Osteoblast (primary cell): ENCODE data around the gene CACNA2D1. TPM values are rescaled to one million over a fixed set of nuclear protein-coding genes. Genes with fewer than 3 reads are reported as not detected.
A peak's percentile ranks its signal among the peaks of the same experiment; 100 is the strongest.

Source experiments
- DNase-seq: peaks from one replicate; pipeline ENCODE4 v3.0.0; 2011; ENCODE audit warnings: low spot score, mixed read lengths; ENCODE audit not compliant: insufficient read length; ENCODE audit errors: missing footprints
- H2AFZ ChIP-seq: 2 replicates; pipeline ENCODE4 v1.6.0; 2011; ENCODE audit warnings: mild to moderate bottlenecking, low read length
- H3K27ac ChIP-seq: 2 replicates; pipeline ENCODE4 v1.5.1; 2011; ENCODE audit warnings: mild to moderate bottlenecking, low read depth, low read length, moderate library complexity
- H3K27me3 ChIP-seq: 2 replicates; pipeline ENCODE4 v1.6.0; 2012; ENCODE audit warnings: mild to moderate bottlenecking, control low read depth, inconsistent platforms, low read length, moderate library complexity; ENCODE audit not compliant: insufficient read depth
- H3K36me3 ChIP-seq: 2 replicates; pipeline ENCODE4 v1.5.1; 2011; ENCODE audit warnings: mild to moderate bottlenecking, low read length, control low read depth, moderate library complexity; ENCODE audit not compliant: insufficient read depth
- H3K4me1 ChIP-seq: 2 replicates; pipeline ENCODE4 v1.5.1; 2011; ENCODE audit warnings: mild to moderate bottlenecking, low read length, control low read depth, moderate library complexity; ENCODE audit not compliant: insufficient read depth
- H3K4me2 ChIP-seq: 2 replicates; pipeline ENCODE4 v1.6.0; 2011; ENCODE audit warnings: mild to moderate bottlenecking, low read length; ENCODE audit not compliant: insufficient read depth
- H3K4me3 ChIP-seq: fragments of 200-600 bp; sonication (generic); 3 replicates; pipeline ENCODE4 v1.5.1; 2012; ENCODE audit warnings: mild to moderate bottlenecking, low read length, inconsistent platforms; ENCODE audit not compliant: insufficient read depth
- H3K79me2 ChIP-seq: 2 replicates; pipeline ENCODE4 v1.6.0; 2012; ENCODE audit warnings: mild to moderate bottlenecking, low read length, control low read depth, inconsistent platforms; ENCODE audit not compliant: insufficient read depth
- H3K9me3 ChIP-seq: 2 replicates; pipeline ENCODE4 v1.5.1; 2011; ENCODE audit warnings: low read depth, low read length, control low read depth
- H4K20me1 ChIP-seq: 2 replicates; pipeline ENCODE4 v1.6.0; 2012; ENCODE audit warnings: mild to moderate bottlenecking, low read length, control low read depth; ENCODE audit not compliant: insufficient read depth
- total RNA-seq: library from RNA; depleted of rRNA; stranded (reverse); fragments of >200 nt; gene quantifications from 2 replicates; pipeline ENCODE4 v1.2.3, GENCODE V29; 2012
- TF ChIP-seq, protein P1 (sequence below): IDR thresholded peaks from 2 replicates; pipeline ENCODE4 v1.5.1; 2011; ENCODE audit warnings: mild to moderate bottlenecking, low read depth, low read length, moderate library complexity; ENCODE audit errors: extremely low read depth

CACNA2D1 gene
- total RNA-seq, 1 donor, result 145 TPM

DNA sequence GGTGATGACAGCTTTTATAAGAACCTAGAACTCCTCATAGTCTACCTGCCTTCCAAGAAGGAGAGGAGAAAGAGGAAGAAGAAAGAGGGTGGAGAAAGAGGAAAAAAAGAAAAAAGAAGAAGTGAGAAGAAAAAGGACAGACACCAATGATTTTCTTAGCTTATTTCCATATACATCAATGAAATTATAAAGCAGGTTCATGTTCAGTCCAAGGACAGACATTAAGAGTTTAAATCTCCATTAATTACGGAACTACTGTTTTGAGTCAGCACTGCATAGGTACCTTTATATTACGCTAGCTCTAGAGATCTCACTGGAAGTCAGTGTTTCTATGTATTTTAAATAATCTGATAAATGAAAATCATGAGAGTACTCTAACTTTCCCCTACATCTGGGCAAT lies 364.8 kb downstream of the CACNA2D1 start:
- Histone ChIP-seq H3K27me3 (no peaks in the 10 kb centered on the region), H4K20me1 (no peaks in the 10 kb centered on the region), H3K36me3 (peaks cover 34% of the 10 kb centered on the region), H3K9me3 (no peaks in the 10 kb centered on the region), H3K79me2 (no peaks in the 10 kb centered on the region), H3K4me3 (no peak overlapping the region), H3K4me1 (no peaks in the 10 kb centered on the region), H3K27ac (no peak overlapping the region), H2AFZ (no peak overlapping the region), H3K4me2 (no peak overlapping the region)
- TF ChIP-seq, protein P1, sequence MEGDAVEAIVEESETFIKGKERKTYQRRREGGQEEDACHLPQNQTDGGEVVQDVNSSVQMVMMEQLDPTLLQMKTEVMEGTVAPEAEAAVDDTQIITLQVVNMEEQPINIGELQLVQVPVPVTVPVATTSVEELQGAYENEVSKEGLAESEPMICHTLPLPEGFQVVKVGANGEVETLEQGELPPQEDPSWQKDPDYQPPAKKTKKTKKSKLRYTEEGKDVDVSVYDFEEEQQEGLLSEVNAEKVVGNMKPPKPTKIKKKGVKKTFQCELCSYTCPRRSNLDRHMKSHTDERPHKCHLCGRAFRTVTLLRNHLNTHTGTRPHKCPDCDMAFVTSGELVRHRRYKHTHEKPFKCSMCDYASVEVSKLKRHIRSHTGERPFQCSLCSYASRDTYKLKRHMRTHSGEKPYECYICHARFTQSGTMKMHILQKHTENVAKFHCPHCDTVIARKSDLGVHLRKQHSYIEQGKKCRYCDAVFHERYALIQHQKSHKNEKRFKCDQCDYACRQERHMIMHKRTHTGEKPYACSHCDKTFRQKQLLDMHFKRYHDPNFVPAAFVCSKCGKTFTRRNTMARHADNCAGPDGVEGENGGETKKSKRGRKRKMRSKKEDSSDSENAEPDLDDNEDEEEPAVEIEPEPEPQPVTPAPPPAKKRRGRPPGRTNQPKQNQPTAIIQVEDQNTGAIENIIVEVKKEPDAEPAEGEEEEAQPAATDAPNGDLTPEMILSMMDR, result no peak
- no peak for DNase-seq

DNA sequence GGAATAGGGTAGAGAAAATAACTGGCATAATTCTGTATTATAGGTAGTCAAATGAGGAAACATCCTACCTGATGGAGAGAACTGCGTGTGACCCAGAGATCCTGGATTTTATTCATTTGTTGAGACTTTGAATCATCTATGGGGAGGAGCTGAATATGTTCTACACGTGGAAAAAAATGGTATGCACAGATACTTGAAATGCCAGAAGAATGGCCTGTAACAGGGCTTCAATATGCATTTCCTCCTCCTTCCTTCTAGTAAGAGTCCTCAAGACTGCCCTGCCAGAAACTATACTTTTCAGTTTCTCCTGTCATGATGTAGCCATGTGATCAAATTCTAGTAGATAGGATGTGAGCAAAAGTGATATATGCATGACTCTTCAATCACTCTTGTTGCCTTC lies 372.1 kb downstream of the CACNA2D1 start:
- TF ChIP-seq, protein P1, result no peak
- Histone ChIP-seq H3K27ac (no peak overlapping the region), H3K9me3 (no peaks in the 10 kb centered on the region), H3K79me2 (no peaks in the 10 kb centered on the region), H4K20me1 (peaks cover 5% of the 10 kb centered on the region), H3K27me3 (no peaks in the 10 kb centered on the region), H3K36me3 (peaks cover 21% of the 10 kb centered on the region), H2AFZ (no peak overlapping the region), H3K4me1 (no peaks in the 10 kb centered on the region), H3K4me3 (no peak overlapping the region), H3K4me2 (no peak overlapping the region)
- peak; percentile 0 for DNase-seq

DNA sequence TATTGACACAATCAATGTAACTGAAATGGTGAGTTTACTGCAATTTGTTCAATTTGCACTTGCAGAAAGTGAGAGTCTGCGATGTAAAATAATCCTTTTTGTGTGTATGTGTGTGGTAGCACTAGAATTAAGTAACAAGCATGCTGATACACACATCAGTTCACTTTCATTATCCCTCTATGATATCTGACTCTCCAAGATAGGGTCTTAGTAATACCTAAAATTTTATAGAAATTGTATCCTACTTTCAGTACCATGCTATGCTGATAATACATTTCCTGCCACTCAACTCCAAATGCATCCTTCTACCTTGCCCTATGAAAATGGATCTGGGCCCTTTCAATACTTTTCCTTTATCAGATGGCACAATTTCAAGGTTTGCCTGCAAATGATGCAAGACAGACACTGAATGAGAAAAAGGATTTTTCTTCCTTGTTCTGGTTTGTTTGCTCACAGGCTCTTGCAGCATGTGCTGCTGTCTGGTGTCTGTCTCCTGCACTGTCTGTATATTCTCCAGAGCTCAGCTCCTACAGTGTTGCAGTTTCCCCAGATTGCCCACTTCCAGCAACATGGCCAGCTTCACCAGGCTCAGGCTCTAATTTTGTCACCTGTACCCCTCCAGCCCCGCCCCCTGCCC lies 375.8 kb downstream of the CACNA2D1 start:
- TF ChIP-seq, protein P1, result no peak
- Histone ChIP-seq H3K36me3 (peaks cover 25% of the 10 kb centered on the region), H3K9me3 (no peaks in the 10 kb centered on the region)

DNA sequence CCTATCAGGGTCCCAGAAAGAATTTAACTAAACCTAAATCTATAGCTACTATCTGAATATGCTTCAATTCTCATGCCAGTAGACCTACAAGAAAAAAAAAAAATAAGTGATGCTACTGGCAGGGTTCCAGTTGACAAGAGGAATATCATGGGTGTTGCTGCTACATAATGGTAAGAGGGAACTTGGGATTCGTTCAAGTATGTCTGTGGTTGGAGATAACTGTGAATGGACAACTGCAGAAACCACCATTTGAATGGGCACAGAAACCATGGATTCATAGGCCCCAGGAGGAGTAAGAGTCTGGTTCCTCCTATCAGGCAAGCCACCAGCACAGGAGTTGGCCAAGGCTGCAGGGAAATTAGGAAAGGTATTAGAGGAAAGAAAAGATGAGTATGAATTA lies 386.1 kb downstream of the CACNA2D1 start:
- H3K4me2 ChIP-seq, result no peak overlapping the region
- H3K36me3 ChIP-seq, result peaks cover 47% of the 10 kb centered on the region
- no peaks in the 10 kb centered on the region for H3K4me1 ChIP-seq
- no peak overlapping the region for H3K4me3 ChIP-seq
- H3K27me3 ChIP-seq, result no peaks in the 10 kb centered on the region
- no peak overlapping the region for H2AFZ ChIP-seq
- peaks cover 4% of the 10 kb centered on the region for H4K20me1 ChIP-seq
- H3K27ac ChIP-seq, result no peak overlapping the region
- H3K9me3 ChIP-seq, result no peaks in the 10 kb centered on the region
- no peak for DNase-seq
- H3K79me2 ChIP-seq, result no peaks in the 10 kb centered on the region
- TF ChIP-seq, protein P1, result no peak

More for the DNA sequence above, 375.8 kb downstream of the CACNA2D1 start:
- H3K4me2 ChIP-seq, result no peak overlapping the region
- no peaks in the 10 kb centered on the region for H3K79me2 ChIP-seq
- H4K20me1 ChIP-seq, result peaks cover 5% of the 10 kb centered on the region
- H3K27me3 ChIP-seq, result no peaks in the 10 kb centered on the region
- no peak overlapping the region for H3K4me3 ChIP-seq
- no peak for DNase-seq
- H2AFZ ChIP-seq, result no peak overlapping the region
- no peaks in the 10 kb centered on the region for H3K4me1 ChIP-seq
- no peak overlapping the region for H3K27ac ChIP-seq
